ENCODE results near the gene ARID1B.

- no peak for TF ChIP-seq CTCF (IDR thresholded peaks at IDR 0.05; ENCODE audit: low read depth, low read length, missing input control)
- no peak for TF ChIP-seq GABPA (IDR thresholded peaks at IDR 0.05 in 1 of 2, conservative IDR thresholded peaks at IDR 0.05 in 1 of 2)
- TF ChIP-seq MAX (IDR thresholded peaks at IDR 0.05), result no peak
- TF ChIP-seq REST (IDR thresholded peaks at IDR 0.05), result no peak
- no peak for TF ChIP-seq JUND (IDR thresholded peaks at IDR 0.05)
- TF ChIP-seq EGR1 (IDR thresholded peaks at IDR 0.05; ENCODE audit: low read depth in 2 of 2), result no peak
- TF ChIP-seq TAF1 (conservative IDR thresholded peaks at IDR 0.05), result no peak
- no peak for TF ChIP-seq SP1 (IDR thresholded peaks at IDR 0.05)
- no peak for TF ChIP-seq YY1 (IDR thresholded peaks at IDR 0.05)
- no peak for TF ChIP-seq HNF4G (IDR thresholded peaks at IDR 0.05)
- TF ChIP-seq FOXA2 (IDR thresholded peaks at IDR 0.05), result no peak
- TF ChIP-seq RAD21 (IDR thresholded peaks at IDR 0.05), result no peak
Observed at GRCh38 chr6:156731396-156731795, 45.8 kb upstream of the ARID1B start.

Measured in liver (tissue), 3 donors.